OCI-LY3 (cell line): ENCODE measurements around the gene GNAI3.

Experiments
- H2AFZ ChIP-seq: fragments of 200-600, 300-600 bp; shearing (Covaris generic); 2 replicates; pipeline ENCODE4 v1.6.0; 2014; ENCODE audit warnings: antibody characterized with exemption, low read depth, low read length
- H3K27ac ChIP-seq: fragments of 200-600, 300-600 bp; sonication (generic); 2 replicates; pipeline ENCODE4 v1.5.1; 2014; ENCODE audit warnings: mild to moderate bottlenecking, low read length, moderate library complexity, mixed read lengths
- H3K27me3 ChIP-seq: fragments of 200-600, 300-600 bp; sonication (generic); 2 replicates; pipeline ENCODE4 v1.6.1; 2014; ENCODE audit warnings: low read depth, low read length, mixed read lengths
- H3K36me3 ChIP-seq: fragments of 200-600, 300-600 bp; sonication (generic); replicated peaks from 2 replicates; pipeline ENCODE3; 2014; ENCODE audit warnings: low read depth, low read length, mixed read lengths
- H3K4me1 ChIP-seq: fragments of 300-600, 200-600 bp; sonication (generic); 2 replicates; pipeline ENCODE4 v1.6.1; 2014; ENCODE audit warnings: low read length, mixed read lengths
- H3K4me2 ChIP-seq: fragments of 200-600, 300-600 bp; sonication (generic); 2 replicates; pipeline ENCODE4 v1.6.1; 2014; ENCODE audit warnings: low read length, mixed read lengths
- H3K4me3 ChIP-seq: fragments of 300-600, 200-600 bp; sonication (generic); 2 replicates; pipeline ENCODE4 v1.5.1; 2014; ENCODE audit warnings: antibody characterized with exemption, mild to moderate bottlenecking, low read length, moderate library complexity
- H3K79me2 ChIP-seq: fragments of 300-600, 200-600 bp; shearing (Covaris generic); 2 replicates; pipeline ENCODE4 v1.6.1; 2014; ENCODE audit warnings: mild to moderate bottlenecking, low read length, mixed read lengths
- H3K9ac ChIP-seq: fragments of 300-600, 200-600 bp; shearing (Covaris generic); 2 replicates; pipeline ENCODE4 v1.6.0; 2014; ENCODE audit warnings: mild to moderate bottlenecking, low read length, moderate library complexity
- H3K9me3 ChIP-seq: fragments of 200-600, 300-600 bp; shearing (Covaris generic); 2 replicates; pipeline ENCODE4 v1.6.1; 2014; ENCODE audit warnings: low read length, mixed read lengths; ENCODE audit not compliant: insufficient read depth
- H4K20me1 ChIP-seq: fragments of 200-600, 300-600 bp; sonication (generic); 2 replicates; pipeline ENCODE4 v1.6.1; 2016; ENCODE audit warnings: low read length, mixed read lengths; ENCODE audit not compliant: insufficient read depth
- CTCF ChIP-seq: fragments of 200-600, 300-600 bp; sonication (generic); IDR thresholded peaks from 2 replicates; pipeline ENCODE4 v1.5.1; 2014; ENCODE audit warnings: antibody characterized with exemption, low read length, low read depth
- EZH2phosphoT487 ChIP-seq: fragments of 200-600 bp; shearing (Covaris generic); IDR thresholded peaks from 2 replicates; pipeline ENCODE4 v1.6.1; 2018; ENCODE audit warnings: antibody characterized with exemption, mixed run types, low read depth

GNAI3 gene

GRCh38 chr1:109628540-109629321, 80.3 kb downstream of the GNAI3 start:
- H3K79me2 ChIP-seq = peaks cover 9% of the 10 kb centered on the region; the same call in 1 of the 2 replicates
- no peak overlapping the region for H3K4me3 ChIP-seq
- no peak for TF ChIP-seq CTCF
- H3K9me3 ChIP-seq = no peaks in the 10 kb centered on the region
- H4K20me1 ChIP-seq = peaks cover 2% of the 10 kb centered on the region; the same call in 1 of the 2 replicates
- no peak overlapping the region for H3K9ac ChIP-seq
- H3K4me2 ChIP-seq = no peak overlapping the region
- peaks cover 8% of the 10 kb centered on the region for H3K36me3 ChIP-seq
- H3K4me1 ChIP-seq = no peaks in the 10 kb centered on the region
- H2AFZ ChIP-seq = no peak overlapping the region
- no peaks in the 10 kb centered on the region for H3K27me3 ChIP-seq
- H3K27ac ChIP-seq = no peak overlapping the region

- H3K36me3 ChIP-seq = peaks cover 8% of the 10 kb centered on the region
- TF ChIP-seq EZH2phosphoT487 = no peak
- H3K4me2 ChIP-seq = no peak overlapping the region
- no peaks in the 10 kb centered on the region for H3K9me3 ChIP-seq
- no peaks in the 10 kb centered on the region for H4K20me1 ChIP-seq
- H3K27me3 ChIP-seq = no peaks in the 10 kb centered on the region
- H3K79me2 ChIP-seq = peaks cover 4% of the 10 kb centered on the region; the same call in 1 of the 2 replicates
- no peak overlapping the region for H3K4me3 ChIP-seq
- no peak overlapping the region for H2AFZ ChIP-seq
- no peak overlapping the region for H3K27ac ChIP-seq
- peaks cover 4% of the 10 kb centered on the region for H3K4me1 ChIP-seq
- no peak overlapping the region for H3K9ac ChIP-seq
Measured at GRCh38 chr1:109629372-109630030, 81.1 kb downstream of the GNAI3 start.

GRCh38 chr1:109630081-109630897, 81.9 kb downstream of the GNAI3 start:
- Histone ChIP-seq H4K20me1 (no peaks in the 10 kb centered on the region), H3K27me3 (no peaks in the 10 kb centered on the region), H3K36me3 (peaks cover 8% of the 10 kb centered on the region), H3K79me2 (no peaks in the 10 kb centered on the region), H3K27ac (no peak overlapping the region), H3K9ac (no peak overlapping the region), H3K4me2 (no peak overlapping the region), H3K4me3 (no peak overlapping the region), H3K9me3 (no peaks in the 10 kb centered on the region), H3K4me1 (peaks cover 12% of the 10 kb centered on the region), H2AFZ (no peak overlapping the region)
- no peak for TF ChIP-seq CTCF
- no peak for TF ChIP-seq EZH2phosphoT487

GRCh38 chr1:109630898-109631512, 82.6 kb downstream of the GNAI3 start:
- no peak overlapping the region for H3K4me2 ChIP-seq
- no peaks in the 10 kb centered on the region for H4K20me1 ChIP-seq
- no peaks in the 10 kb centered on the region for H3K79me2 ChIP-seq
- H3K36me3 ChIP-seq = peaks cover 8% of the 10 kb centered on the region
- H3K27me3 ChIP-seq = no peaks in the 10 kb centered on the region
- H2AFZ ChIP-seq = no peak overlapping the region
- H3K27ac ChIP-seq = no peak overlapping the region
- TF ChIP-seq EZH2phosphoT487 = no peak
- no peak for TF ChIP-seq CTCF
- H3K9me3 ChIP-seq = no peaks in the 10 kb centered on the region
- no peak overlapping the region for H3K4me3 ChIP-seq
- H3K9ac ChIP-seq = no peak overlapping the region
- H3K4me1 ChIP-seq = peaks cover 20% of the 10 kb centered on the region
